KG1 (cell line): ENCODE results near the gene CEP97.

ENCODE experiments used
- DNase-seq: peaks from one replicate; lab custom pipeline; 2025; lab: John Stamatoyannopoulos, UW

CEP97 gene

GRCh38 chr3:101816215-101817149 is 92.1 kb downstream of the CEP97 start:
- no peak for DNase-seq

GRCh38 chr3:101817992-101818391 is 93.6 kb downstream of the CEP97 start:
- DNase-seq = no peak

GRCh38 chr3:101819649-101820206 is 95.3 kb downstream of the CEP97 start:
- DNase-seq = no peak
